HG03159 (cell line): ENCODE results near the gene PDS5B.
"Not testable (repeated sequence)": the region's sequence is repeated elsewhere in the genome, so short reads cannot be mapped to it uniquely, and the experiment has no call there.

Source experiments
- ATAC-seq: cut with Tn5 transposase; IDR thresholded peaks from one replicate; pipeline ENCODE4 v1.9.1; 2021; ENCODE audit warnings: mild to moderate bottlenecking, moderate library complexity; ENCODE audit not compliant: unreplicated experiment

PDS5B gene

DNA sequence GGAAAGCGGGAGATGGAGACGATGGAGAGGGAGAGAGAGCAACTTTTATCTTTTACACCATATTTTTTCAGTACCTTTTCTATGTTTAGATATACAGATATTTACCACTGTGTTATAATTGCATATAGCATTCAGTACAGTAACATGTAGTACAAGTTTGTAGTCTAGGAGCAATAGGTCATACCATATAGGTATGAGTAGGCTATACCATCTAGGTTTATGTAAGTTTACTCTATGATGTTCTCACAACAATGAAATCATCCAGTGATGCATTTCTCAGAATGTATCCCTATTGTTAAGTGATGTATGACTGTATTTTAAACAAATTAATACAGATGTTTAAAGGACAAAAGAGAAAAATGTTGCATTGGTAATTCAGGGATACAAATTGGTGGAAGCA is 136.1 kb downstream of the PDS5B start:
- ATAC-seq: no peak

DNA sequence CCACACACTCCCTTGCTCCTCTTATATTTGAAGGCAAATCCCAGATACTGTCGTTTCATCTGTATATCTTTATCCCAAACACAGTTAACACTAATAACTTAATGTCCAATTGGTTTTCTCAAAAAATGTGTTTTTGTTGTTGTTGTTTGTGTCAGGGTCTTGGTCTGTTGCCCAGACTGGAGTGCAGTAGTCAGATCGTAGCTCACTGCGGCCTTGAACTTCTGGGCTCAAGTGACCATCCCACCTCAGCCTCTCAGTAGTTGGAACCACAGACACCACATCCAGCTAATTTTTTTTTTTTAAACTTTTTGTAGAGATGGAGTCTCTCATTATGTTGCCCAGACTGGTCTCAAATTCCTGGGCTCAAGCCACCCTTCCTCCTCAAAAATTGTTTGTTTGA is 137.7 kb downstream of the PDS5B start:
- no peak for ATAC-seq

DNA sequence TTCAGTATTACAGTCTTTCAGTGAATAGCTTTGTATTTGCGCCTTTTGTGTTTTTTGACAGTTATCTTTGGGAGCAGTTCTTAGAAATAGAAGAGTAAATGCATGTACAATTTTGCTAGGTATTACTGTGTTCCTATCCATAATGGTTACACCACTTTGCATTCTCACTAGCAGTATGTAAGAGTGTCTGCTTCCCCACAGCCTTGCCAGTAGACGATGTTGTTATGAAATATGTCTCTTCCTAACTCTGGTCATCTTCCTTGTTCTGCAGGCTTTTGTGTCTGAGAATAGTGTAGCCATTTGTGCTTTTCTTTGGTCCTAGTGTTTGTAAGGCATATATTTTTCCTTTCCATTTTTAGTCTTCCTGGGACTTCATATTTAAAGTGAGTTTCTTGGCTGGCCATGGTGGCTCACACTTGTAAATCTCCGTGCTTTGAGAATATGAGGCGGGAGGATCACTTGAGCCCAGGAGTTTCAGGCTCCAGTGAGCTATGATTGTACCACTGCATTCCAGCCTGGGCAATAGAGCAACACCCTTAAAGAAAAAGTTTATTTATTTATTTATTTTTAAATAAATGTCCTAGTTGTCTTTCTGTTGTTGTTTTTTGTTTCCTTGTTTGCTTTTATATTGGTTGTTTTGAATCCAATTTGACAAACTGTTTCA is 140.3 kb downstream of the PDS5B start:
- no peak for ATAC-seq

DNA sequence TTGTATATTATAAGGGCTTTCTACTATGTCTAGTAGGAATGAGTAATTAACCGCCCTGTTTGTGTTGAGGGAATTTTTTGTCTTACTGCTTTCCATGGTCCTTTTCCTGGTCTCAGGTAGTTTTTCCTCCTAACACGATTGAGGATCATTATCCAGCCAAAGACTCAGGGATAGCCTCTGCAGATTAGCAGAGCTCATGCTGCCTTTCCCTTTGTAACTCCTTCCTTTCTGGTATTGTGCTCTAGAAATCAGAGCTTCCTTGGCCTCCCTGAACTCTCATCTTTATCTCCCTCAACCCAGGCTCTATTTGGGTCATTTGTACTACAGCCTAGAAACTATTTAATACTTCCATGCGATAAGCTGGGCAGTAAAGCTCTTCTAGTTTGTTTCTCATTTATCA is 142.1 kb downstream of the PDS5B start:
- no peak for ATAC-seq

DNA sequence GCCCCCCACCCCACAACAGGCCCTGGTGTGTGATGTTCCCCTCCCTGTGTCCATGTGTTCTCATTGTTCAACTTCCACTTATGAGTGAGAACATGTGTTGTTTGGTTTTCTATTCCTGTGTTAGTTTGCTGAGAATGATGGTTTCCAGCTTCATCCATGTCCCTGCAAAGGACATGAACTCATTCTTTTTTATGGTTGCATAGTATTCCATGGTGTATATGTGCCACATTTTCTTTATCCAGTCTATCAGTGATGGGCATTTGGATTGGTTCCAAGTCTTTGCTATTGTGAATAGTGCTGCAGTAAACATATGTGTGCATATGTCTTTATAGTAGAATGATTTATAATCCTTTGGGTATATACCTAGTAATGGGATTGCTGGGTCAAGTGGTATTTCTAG is 142.8 kb downstream of the PDS5B start:
- ATAC-seq: not testable (repeated sequence)

DNA sequence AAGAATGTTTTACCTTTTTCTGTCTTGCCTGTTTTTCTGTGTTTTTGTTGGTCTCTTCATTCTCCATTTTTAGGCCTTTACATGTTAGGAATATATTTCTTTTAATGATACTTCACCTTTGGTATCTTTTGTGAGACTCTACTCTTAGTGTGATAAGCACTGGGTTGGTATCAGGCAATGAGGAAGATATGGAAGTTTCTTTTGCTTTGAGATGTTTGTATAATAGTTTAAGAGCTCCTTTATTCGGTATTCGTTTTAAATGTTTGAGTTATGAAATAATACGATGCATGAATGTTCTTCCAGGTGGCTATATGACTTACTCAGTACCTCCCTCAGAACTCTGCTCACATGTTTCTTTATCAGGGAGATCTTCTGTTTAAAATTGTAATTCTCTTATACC is 144.8 kb downstream of the PDS5B start:
- ATAC-seq: no peak

DNA sequence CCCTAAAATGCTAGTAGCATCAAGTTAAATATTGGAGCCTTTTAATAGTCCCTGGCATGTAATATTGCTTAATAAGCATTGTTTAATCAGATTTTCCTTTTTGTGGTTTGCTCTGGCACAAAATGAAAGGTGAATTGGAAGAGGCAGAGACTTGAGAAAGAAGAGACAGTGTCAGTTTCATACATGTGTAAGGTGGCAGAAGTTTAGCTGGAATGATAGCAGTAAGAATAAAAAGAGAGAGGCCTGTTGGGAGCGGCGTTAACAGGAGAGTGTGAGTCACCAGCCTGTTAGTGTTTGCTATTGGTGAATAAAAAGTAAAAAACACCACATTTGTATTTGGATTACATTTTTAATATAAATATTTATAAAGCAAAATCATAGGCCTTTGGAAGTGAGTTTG is 145.3 kb downstream of the PDS5B start:
- ATAC-seq: no peak

DNA sequence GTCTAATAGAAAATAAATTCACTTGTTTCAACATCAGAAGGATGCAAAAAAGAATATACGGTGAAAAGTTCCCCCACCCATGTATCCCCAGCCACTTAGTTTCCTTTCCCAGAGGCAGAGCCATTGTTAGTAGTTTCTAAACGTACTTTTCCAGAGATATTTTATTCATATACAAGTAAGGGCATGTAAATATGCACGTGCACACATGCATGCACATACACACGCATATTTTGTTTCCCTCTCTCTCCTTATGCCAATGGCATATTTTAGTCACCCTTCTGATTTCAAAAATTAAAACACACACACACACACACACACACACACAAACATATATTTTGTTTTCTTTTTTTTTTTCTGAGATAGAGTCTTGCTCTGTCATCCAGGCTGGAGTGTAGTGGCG is 147.4 kb downstream of the PDS5B start:
- no peak for ATAC-seq

DNA sequence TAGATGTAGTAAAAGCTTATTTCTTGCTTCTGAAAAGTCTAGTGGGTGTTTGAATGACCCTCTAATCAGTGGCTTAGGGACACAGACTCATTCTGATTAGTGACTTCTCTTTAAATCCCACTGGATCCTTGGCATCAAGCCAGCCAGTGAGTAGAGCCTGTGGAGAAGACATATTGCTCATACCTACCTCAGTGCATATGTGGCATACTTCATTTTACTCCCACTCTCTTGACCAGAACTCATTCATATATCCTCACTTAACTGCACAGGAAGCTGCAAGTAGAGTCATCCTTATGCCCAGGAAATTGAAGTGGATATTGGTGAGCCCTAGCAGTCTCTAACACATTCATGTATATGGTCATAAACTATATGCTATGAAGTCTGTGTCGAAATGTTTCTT is 148.3 kb downstream of the PDS5B start:
- ATAC-seq: no peak

DNA sequence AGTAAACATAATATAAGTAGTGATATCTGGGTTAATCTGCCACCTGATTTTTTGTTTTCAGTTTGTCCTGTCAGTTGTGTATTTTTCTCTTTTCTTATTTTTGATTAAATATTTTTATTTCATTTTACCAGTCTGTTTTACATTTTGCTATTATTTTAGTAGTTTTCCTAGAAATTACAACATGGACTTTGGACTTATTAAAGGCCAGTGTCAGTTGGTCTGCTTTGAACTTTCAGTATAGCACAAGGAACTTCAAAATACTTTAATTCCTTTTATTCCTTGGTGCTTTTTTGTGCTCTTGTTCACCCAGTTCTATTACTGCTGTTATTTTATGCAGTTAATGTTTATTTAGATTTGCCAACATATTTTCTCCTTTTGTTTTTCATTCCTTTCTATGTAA is 149.6 kb downstream of the PDS5B start:
- ATAC-seq: no peak

DNA sequence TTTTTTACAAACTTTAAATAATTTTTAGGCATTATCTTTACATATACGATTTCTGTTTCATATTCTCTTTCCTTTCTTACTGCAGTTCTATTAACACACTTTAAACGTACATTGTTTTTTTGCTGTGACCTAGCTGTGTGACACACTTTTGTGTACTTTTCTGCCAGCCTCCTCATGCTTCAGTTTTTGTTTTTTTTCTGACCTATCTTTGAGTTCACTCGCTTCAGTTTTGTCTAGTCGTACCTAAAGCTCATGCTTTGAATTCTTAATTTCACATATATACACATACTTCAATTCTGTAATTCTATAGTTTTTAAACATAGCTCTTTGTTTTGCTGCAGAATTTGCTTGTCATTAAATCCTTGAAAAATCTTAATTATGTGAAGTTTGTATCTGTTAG is 150.4 kb downstream of the PDS5B start:
- no peak for ATAC-seq

DNA sequence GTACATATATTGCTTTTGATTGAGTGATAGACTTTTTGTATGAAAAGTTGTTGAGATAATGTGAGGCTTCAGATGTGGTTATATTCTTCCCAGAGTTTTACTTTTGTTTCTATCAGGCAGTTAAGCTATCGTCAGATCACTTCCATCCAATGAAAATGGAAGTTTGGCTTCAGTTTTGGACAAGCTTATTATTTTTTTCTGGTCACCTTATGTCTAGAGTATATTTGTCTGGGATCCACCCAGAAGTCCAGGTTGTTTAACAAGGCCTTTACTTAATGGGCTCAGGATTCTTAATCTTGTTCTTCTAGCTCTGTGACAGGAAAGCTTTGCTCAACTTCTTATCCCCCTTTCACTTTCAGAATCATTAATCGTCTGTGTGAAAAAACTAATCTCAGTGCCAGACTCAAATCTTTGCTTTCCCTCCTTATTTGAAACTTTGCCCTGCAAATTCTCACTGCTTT is 150.9 kb downstream of the PDS5B start:
- peak; percentile 74 for ATAC-seq

DNA sequence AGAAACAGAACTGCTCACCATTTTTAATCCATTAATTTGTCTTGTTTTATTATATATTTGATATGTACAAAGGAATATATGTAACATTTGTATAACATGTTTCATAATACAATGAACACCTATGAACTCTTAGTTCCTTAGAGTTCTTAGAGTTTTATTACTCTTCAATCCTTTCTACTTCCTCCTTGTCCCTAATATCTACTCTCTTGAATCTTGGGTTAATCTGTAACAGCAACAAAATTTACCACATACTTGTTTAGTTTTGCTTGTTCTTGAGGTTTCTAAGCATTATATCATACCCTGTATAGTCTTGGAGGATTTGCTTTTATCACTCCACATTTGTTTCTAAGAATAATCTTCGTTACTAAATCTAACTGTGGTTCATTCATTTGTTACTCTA is 151.4 kb downstream of the PDS5B start:
- ATAC-seq: peak; percentile 84

DNA sequence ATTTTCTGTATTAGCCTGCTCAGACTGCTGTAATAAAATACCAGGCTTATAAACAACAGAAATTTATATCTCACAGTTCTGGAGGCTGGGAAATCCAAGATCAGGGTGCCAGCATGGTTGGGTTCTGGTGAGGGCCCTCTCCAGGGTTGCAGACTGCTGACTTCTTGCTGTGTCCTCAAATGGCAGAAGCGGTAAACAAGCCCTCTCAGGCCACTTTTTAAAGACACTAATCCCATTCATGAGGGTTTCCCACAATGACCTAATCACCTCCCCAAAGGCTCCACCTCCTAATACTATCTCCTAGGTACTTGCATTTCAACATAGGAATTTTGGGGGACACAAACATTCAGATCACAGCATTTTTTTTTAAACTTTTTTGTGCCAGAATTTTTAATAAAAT is 159.3 kb downstream of the PDS5B start:
- no peak for ATAC-seq

DNA sequence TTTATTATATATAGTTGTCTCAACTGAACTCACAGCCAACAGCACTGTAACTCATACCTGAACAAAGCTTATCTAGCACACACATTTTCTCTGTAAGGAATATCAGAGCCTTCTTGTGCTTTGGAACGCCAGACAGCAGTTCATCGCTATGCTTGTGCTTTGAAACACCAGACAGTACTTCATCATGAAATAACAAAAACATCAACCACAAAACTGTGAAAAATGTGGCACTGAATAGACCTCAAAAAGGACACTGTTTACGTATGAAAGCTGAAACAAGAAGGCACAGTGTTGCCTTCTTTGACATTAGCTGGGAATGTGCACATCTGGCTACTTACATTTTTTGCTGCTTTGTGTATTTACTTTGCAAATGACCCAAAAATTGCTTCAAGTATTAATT is 160.2 kb downstream of the PDS5B start:
- no peak for ATAC-seq

DNA sequence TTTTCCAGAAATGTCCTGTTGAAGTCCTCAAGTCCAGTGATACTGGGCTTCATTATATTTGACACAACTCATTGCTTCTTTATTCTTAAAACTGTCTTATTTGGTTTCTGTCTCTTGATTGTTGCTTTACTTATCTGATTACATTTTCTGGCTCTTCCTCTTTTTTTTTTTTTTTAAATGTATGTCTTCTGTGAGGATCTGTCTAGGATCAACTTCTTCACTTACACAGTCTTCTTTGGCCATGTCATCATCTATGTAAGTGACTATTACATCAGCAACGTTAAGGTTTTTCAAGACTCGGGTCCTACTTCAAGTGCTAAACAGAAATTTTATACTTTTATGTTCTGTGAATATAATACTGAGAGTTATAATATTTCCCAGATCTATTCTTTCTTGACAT is 162.1 kb downstream of the PDS5B start:
- ATAC-seq: no peak

DNA sequence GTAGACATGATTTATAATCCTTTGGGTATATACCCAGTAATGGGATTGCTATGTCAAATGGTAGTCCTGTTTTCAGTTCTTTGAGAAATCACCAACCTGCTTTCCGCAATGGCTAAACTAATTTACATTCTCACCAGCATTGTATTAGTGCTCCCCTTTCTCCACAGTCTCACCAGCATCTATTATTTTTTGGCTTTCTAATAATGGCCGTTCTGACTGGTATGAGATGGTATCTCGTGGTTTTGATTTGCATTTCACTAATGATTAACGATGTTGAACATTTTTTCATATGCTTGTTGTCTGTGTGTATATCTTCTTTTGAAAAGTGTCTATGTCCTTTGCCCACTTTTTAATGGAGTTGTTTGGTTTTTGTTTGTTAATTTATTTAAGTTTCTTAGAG is 165.1 kb downstream of the PDS5B start:
- no peak for ATAC-seq

DNA sequence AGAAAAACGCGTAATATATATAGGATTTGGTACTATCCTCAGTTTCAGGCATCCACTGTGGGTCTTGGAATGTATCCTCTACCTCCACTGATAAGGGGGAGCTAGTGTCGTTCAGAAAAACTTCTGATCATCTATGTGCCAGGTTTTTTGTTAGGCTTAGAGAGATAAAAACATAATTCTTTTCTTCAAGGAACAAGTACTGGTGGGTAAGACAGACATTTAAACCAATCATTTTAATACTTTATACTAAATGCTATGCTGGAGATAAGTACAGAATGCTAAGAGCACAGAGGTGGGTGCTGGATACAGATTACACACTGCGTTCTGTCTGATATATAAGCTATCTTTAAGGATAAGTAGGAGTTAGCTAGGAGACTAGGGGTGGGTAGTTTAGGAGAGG is 166.1 kb downstream of the PDS5B start:
- ATAC-seq: no peak

DNA sequence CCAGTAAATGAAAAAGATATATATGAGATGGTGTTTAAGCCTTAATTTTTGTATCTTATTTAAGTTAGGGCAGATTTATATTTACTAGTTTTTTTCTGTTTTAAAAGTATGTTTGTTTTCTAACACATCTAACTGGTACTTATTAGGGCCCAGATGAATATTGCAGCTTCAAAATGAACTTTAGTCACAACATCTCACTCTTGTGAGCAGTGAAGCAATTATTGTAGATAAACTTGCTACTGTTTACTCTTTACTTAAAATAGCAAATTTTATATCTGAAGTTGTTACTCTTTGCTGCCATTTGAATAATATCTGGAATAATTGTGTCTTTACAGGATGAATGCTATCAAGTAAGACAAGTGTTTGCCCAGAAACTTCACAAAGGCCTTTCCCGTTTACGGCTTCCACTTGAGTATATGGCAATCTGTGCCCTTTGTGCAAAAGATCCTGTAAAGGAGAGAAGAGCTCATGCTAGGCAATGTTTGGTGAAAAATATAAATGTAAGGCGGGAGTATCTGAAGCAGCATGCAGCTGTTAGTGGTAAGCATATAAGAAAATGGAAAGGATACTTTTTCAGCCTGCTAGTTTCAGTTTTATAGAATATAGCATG is 166.8 kb downstream of the PDS5B start:
- ATAC-seq: no peak

DNA sequence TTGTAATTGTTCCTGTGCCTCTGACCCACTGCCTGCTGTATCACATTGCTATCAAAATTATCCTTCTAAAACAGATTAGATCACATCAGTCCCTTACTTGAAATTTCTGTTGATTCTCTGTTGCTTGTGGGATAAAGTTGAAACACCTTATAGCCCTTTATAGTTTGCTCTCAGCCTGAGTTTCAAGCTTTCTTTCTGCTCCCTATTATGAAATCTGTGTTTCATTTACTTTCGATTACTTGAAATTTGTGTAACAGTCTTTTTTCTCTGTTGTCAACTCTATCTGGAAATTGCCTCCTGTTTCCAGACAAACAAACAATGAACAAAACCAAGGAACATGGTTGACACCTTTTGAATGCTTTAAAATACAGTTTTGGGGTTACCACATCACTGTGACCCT is 167.9 kb downstream of the PDS5B start:
- ATAC-seq: no peak

DNA sequence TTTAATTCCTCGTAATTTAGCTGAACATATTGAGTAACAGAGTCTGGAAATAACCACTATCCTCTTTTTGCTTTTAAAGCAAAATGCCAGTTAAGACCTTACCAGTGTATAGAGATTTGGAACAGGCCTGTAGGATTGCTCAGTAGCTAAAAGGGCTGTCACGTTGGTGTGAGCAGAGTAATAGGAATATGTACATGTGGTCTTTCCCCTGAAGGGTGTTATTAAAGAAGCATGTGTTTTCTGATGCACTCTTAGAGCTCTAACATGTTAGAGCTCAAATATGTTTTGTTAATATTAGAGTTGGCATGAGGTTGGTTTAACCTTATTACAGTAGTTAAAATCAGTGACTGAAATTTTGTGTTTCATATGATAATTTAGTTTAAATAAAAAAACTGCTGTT is 172.9 kb downstream of the PDS5B start:
- no peak for ATAC-seq

DNA sequence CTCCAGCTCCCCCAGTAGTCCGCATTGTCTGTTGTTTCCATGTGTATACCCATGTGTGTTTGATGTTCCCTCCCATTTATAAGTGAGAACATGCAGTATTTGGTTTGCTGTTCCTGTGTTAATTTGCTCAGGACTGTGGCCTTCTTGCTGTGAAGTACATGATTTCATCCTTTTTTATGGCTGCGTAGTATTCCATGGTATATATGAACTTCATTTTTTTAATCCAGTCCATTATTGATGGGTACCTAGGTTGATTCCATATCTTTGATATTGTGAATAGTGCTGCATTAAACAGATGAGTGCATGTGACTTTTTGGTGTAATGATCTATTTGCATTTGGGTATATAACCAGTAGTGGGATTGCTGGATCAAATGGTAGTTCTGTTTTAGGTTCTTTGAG is 175.2 kb downstream of the PDS5B start:
- ATAC-seq: no peak

DNA sequence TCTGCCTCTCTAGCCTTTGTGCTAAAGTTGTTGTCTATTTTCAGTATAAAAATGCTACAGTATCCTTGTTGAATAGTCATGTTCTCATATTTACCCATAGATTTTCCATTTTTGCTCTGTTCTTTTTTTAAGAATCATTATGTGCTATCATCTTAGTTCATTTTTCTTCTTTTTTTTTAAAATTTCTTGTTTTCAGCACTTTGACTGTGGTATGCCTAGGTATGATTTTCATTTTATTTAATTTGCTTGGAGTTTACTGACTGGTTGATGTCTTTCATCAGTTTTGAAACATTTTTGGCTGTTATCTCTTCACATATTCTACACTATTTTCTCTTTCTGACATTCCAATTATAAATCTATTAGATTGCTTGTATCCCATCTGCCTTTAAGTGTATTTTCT is 192.9 kb downstream of the PDS5B start:
- ATAC-seq: no peak
